Germinal center (tissue), 1 donor: ENCODE results near the gene PLCD3.

Experiments used
- DNase-seq: peaks from one replicate; pipeline ENCODE4 v3.0.0; 2012; ENCODE audit warnings: mixed read lengths, low spot score

PLCD3 gene

GRCh38 chr17:45132320-45132571 lies at the start of gene PLCD3:
Gene PLCD3, minus strand, starts transcription at chr17:45132515. Its CDS starts 105 bp downstream, at chr17:45132410.
- DNase-seq: no peak

GRCh38 chr17:45177563-45177962 lies 45.2 kb upstream of the PLCD3 start:
- DNase-seq: no peak

GRCh38 chr17:45175759-45176115 lies 43.4 kb upstream of the PLCD3 start:
- DNase-seq: no peak

- DNase-seq: peak; percentile 56
These were observed 40.4 kb upstream of the PLCD3 start for GRCh38 chr17:45172541-45173286.

- DNase-seq: no peak
These were observed 39.9 kb upstream of the PLCD3 start for GRCh38 chr17:45172232-45172540.

- no peak for DNase-seq
These were observed 39.3 kb upstream of the PLCD3 start for GRCh38 chr17:45171338-45172231.

- DNase-seq: no peak
These were observed 38.6 kb upstream of the PLCD3 start for GRCh38 chr17:45170931-45171337.

GRCh38 chr17:45170280-45170930 lies 38.1 kb upstream of the PLCD3 start:
- no peak for DNase-seq

GRCh38 chr17:45168991-45169752 lies 36.9 kb upstream of the PLCD3 start:
- no peak for DNase-seq

- DNase-seq: no peak
These were observed 32.5 kb upstream of the PLCD3 start for GRCh38 chr17:45164734-45165269.

- DNase-seq: no peak
These were observed 29.8 kb upstream of the PLCD3 start for GRCh38 chr17:45162025-45162687.

GRCh38 chr17:45161288-45162024 lies 29.1 kb upstream of the PLCD3 start, which contains the start of gene HEXIM2:
Gene HEXIM2, plus strand, starts transcription at chr17:45161875. Its CDS starts 919 bp downstream, at chr17:45162794.
- peak; percentile 97 for DNase-seq

GRCh38 chr17:45160447-45161287 lies 28.4 kb upstream of the PLCD3 start:
- peak; percentile 51 for DNase-seq

GRCh38 chr17:45156242-45156641 lies 23.9 kb upstream of the PLCD3 start:
- no peak for DNase-seq

- no peak for DNase-seq
These were observed 23.2 kb upstream of the PLCD3 start for GRCh38 chr17:45155483-45155882.

- no peak for DNase-seq
These were observed 22.7 kb upstream of the PLCD3 start for GRCh38 chr17:45155029-45155428.

GRCh38 chr17:45150911-45151809 lies 18.8 kb upstream of the PLCD3 start:
- no peak for DNase-seq
